Liver (tissue), 9 donors: ENCODE results near the gene COL4A4. TPM values are rescaled to one million over a fixed set of nuclear protein-coding genes. Genes with fewer than 3 reads are reported as not detected.

Experiments
- DNase-seq: peaks from one replicate; pipeline ENCODE4 v3.0.0-alpha.2; 2017; ENCODE audit warnings: low spot score
- H3K27ac ChIP-seq, 2 donors: one replicate each; pipeline ENCODE4 v1.7.0; 2013; ENCODE audit warnings: inconsistent platforms in 2 of 2, low read length in 2 of 2, control low read depth in 1 of 2, low read depth in 1 of 2, mild to moderate bottlenecking in 1 of 2
- H3K27me3 ChIP-seq, 4 donors: one replicate each; pipeline versions ENCODE4 v1.6.1 to v1.7.0; 2013; ENCODE audit warnings: low read length in 3 of 4, inconsistent platforms in 1 of 4, mild to moderate bottlenecking in 1 of 4, moderate library complexity in 1 of 4; ENCODE audit not compliant: control insufficient read depth in 4 of 4, insufficient read depth in 4 of 4
- H3K36me3 ChIP-seq, 4 donors: one replicate each; pipeline versions ENCODE4 v1.6.1 to v1.7.0; 2013; ENCODE audit warnings: low read length in 3 of 4, mild to moderate bottlenecking in 3 of 4, low read depth in 1 of 4, moderate library complexity in 1 of 4; ENCODE audit not compliant: control insufficient read depth in 4 of 4, insufficient read depth in 3 of 4
- H3K4me1 ChIP-seq, 4 donors: one replicate each; pipeline versions ENCODE4 v1.6.1 to v1.7.0; 2013; ENCODE audit warnings: low read length in 3 of 4, mild to moderate bottlenecking in 3 of 4, moderate library complexity in 1 of 4; ENCODE audit not compliant: control insufficient read depth in 4 of 4, insufficient read depth in 4 of 4
- H3K4me3 ChIP-seq, 3 donors: one replicate each; pipeline versions ENCODE4 v1.6.1 to v1.7.0; 2013; ENCODE audit warnings: low read length in 3 of 3, control low read depth in 1 of 3, low read depth in 1 of 3, mild to moderate bottlenecking in 1 of 3
- H3K9ac ChIP-seq, 2 donors: one replicate each; pipeline ENCODE4 v1.7.0; 2013; ENCODE audit warnings: low read length in 2 of 2, mild to moderate bottlenecking in 2 of 2, moderate library complexity in 2 of 2, control low read depth in 1 of 2, low read depth in 1 of 2
- H3K9me3 ChIP-seq, 4 donors: one replicate each; pipeline versions ENCODE4 v1.6.1 to v1.7.0; 2013; ENCODE audit warnings: low read length in 3 of 4; ENCODE audit not compliant: control insufficient read depth in 4 of 4
- ATF3 ChIP-seq: IDR thresholded peaks from 2 replicates; pipeline ENCODE4 v1.6.1; 2016; ENCODE audit warnings: antibody characterized with exemption
- CTCF ChIP-seq: fragments of 150-350 bp; IDR thresholded peaks from 2 replicates; pipeline ENCODE4 v1.5.1; 2017; ENCODE audit warnings: improper control_type of control experiment, low read depth, low read length; ENCODE audit not compliant: missing input control
- EGR1 ChIP-seq, 2 donors: IDR thresholded peaks; 2 replicates each; pipeline ENCODE4 v1.6.1; 2016 to 2018; ENCODE audit warnings: antibody characterized with exemption in 2 of 2, low read depth in 2 of 2
- FOXA1 ChIP-seq: IDR thresholded peaks from 2 replicates; pipeline ENCODE4 v1.6.1; 2016; ENCODE audit warnings: antibody characterized with exemption
- FOXA2 ChIP-seq: IDR thresholded peaks from 2 replicates; pipeline ENCODE4 v1.6.1; 2016; ENCODE audit warnings: antibody characterized with exemption
- GABPA ChIP-seq, 2 donors: IDR thresholded peaks in 1 of 2; conservative IDR thresholded peaks in 1 of 2; 2 replicates each; pipeline ENCODE4 v1.6.1; 2016; ENCODE audit warnings: antibody characterized with exemption in 2 of 2, mild to moderate bottlenecking in 1 of 2, moderate library complexity in 1 of 2
- HNF4A ChIP-seq, 2 donors: conservative IDR thresholded peaks; 2 replicates each; pipeline ENCODE4 v1.6.1; 2016; ENCODE audit warnings: antibody characterized with exemption in 2 of 2, mild to moderate bottlenecking in 2 of 2
- HNF4G ChIP-seq: IDR thresholded peaks from 2 replicates; pipeline ENCODE4 v1.6.1; 2016; ENCODE audit warnings: antibody characterized with exemption
- JUND ChIP-seq, 2 donors: IDR thresholded peaks; 2 replicates each; pipeline ENCODE4 v1.6.1; 2016; ENCODE audit warnings: antibody characterized with exemption in 2 of 2
- NR2F2 ChIP-seq: IDR thresholded peaks from 2 replicates; pipeline ENCODE4 v1.6.1; 2016; ENCODE audit warnings: antibody characterized with exemption
- RAD21 ChIP-seq, 2 donors: IDR thresholded peaks; 2 replicates each; pipeline ENCODE4 v1.6.1; 2016; ENCODE audit warnings: antibody characterized with exemption in 2 of 2, mild to moderate bottlenecking in 2 of 2
- RXRA ChIP-seq, 2 donors: IDR thresholded peaks; 2 replicates each; pipeline ENCODE4 v1.6.1; 2017 to 2018; ENCODE audit warnings: antibody characterized with exemption in 2 of 2, mild to moderate bottlenecking in 1 of 2
- SP1 ChIP-seq: IDR thresholded peaks from 2 replicates; pipeline ENCODE4 v1.6.1; 2018; ENCODE audit warnings: antibody characterized with exemption, mild to moderate bottlenecking
- TAF1 ChIP-seq: conservative IDR thresholded peaks from 2 replicates; pipeline ENCODE4 v1.6.1; 2016; ENCODE audit warnings: antibody characterized with exemption, mild to moderate bottlenecking
- YY1 ChIP-seq: IDR thresholded peaks from 2 replicates; pipeline ENCODE4 v1.6.1; 2016; ENCODE audit warnings: antibody characterized with exemption, mild to moderate bottlenecking
- ZBTB33 ChIP-seq: IDR thresholded peaks from 2 replicates; pipeline ENCODE4 v1.6.1; 2016; ENCODE audit warnings: antibody characterized with exemption
- WGBS: extraction: QIAGEN DNeasy Blood & Tissue Kit; methylation state at CpG from one replicate; pipeline ENCODE4 v1.1.7; 2013; 5-methylcytosine and 5-hydroxymethylcytosine counted together
- polyA plus RNA-seq, 2 donors: library from polyadenylated mRNA; stranded (reverse) in 1 of 2; unstranded in 1 of 2; fragments of 200-250 nt in 1 of 2; fragments of >200 nt in 1 of 2; fragmentation: Nextera tagmentation in 1 of 2; extraction: Ambion mirVana in 1 of 2; gene quantifications; one replicate each; pipeline versions ENCODE4 v1.2.1 to v1.2.3, GENCODE V29; 2013 to 2015
- total RNA-seq, 2 donors: library from RNA; depleted of rRNA; stranded (reverse); fragments of >200 nt; gene quantifications; one replicate each; pipeline ENCODE4 v1.2.3, GENCODE V29; 2014
- TF ChIP-seq, protein P1 (sequence below): IDR thresholded peaks from 2 replicates; pipeline ENCODE4 v1.6.1; 2016; ENCODE audit warnings: antibody characterized with exemption, mild to moderate bottlenecking
- TF ChIP-seq, protein P2 (sequence below): IDR thresholded peaks from 2 replicates; pipeline ENCODE4 v1.6.1; 2016; ENCODE audit warnings: antibody characterized with exemption
- donor health status: healthy.
- donor health status: healthy.
- donor health status: healthy.
- donor health status: healthy.
- donor health status: healthy.

COL4A4 gene
- total and polyA plus RNA-seq, 4 donors: 0.14 to 3.8 (median 0.82) TPM

DNA sequence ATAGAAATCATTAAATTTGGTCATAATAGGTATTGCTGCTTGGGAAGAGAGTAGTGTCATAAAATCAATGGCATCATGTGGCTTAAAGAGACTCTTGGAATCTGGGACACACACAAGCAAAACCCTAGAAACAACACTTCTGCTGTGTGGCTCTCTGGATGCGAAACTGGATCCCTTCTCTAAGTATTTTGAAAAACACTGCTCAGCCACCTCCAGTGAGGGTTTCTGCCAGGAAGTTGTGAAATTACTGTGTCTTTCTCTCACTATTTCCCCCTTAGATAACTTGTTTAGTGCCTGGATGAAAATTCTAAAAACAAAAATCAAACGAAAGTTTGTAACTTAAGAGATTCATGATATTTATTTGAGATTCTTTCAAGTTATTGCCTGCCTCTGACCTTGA lies 164.3 kb downstream of the COL4A4 start:
- TF ChIP-seq CTCF (no peak), ZBTB33 (no peak), GABPA (IDR thresholded peaks at IDR 0.05 in 1 of 2, conservative IDR thresholded peaks at IDR 0.05 in 1 of 2) (no peak), NR2F2 (no peak), EGR1 (IDR thresholded peaks at IDR 0.05; ENCODE audit: low read depth in 2 of 2) (no peak), SP1 (no peak), FOXA1 (no peak), ATF3 (no peak), YY1 (no peak), HNF4G (no peak), FOXA2 (no peak), JUND (IDR thresholded peaks at IDR 0.05) (no peak), TAF1 (no peak), RXRA (IDR thresholded peaks at IDR 0.05) (no peak), HNF4A (conservative IDR thresholded peaks at IDR 0.05) (no peak), RAD21 (IDR thresholded peaks at IDR 0.05) (no peak)
- TF ChIP-seq, protein P1, sequence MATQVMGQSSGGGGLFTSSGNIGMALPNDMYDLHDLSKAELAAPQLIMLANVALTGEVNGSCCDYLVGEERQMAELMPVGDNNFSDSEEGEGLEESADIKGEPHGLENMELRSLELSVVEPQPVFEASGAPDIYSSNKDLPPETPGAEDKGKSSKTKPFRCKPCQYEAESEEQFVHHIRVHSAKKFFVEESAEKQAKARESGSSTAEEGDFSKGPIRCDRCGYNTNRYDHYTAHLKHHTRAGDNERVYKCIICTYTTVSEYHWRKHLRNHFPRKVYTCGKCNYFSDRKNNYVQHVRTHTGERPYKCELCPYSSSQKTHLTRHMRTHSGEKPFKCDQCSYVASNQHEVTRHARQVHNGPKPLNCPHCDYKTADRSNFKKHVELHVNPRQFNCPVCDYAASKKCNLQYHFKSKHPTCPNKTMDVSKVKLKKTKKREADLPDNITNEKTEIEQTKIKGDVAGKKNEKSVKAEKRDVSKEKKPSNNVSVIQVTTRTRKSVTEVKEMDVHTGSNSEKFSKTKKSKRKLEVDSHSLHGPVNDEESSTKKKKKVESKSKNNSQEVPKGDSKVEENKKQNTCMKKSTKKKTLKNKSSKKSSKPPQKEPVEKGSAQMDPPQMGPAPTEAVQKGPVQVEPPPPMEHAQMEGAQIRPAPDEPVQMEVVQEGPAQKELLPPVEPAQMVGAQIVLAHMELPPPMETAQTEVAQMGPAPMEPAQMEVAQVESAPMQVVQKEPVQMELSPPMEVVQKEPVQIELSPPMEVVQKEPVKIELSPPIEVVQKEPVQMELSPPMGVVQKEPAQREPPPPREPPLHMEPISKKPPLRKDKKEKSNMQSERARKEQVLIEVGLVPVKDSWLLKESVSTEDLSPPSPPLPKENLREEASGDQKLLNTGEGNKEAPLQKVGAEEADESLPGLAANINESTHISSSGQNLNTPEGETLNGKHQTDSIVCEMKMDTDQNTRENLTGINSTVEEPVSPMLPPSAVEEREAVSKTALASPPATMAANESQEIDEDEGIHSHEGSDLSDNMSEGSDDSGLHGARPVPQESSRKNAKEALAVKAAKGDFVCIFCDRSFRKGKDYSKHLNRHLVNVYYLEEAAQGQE: no peak
- TF ChIP-seq, protein P2, sequence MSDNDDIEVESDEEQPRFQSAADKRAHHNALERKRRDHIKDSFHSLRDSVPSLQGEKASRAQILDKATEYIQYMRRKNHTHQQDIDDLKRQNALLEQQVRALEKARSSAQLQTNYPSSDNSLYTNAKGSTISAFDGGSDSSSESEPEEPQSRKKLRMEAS: no peak
- WGBS: 84% methylated on average over 2 of the region's 2 CpGs
- Histone ChIP-seq H3K4me1 (no peaks in the 10 kb centered on the region), H3K9me3 (no peaks in the 10 kb centered on the region), H3K4me3 (no peak overlapping the region), H3K36me3 (peaks cover 0 to 3% (median 0%) of the 10 kb centered on the region in 4 donors), H3K9ac (no peak overlapping the region), H3K27ac (no peak overlapping the region), H3K27me3 (no peaks in the 10 kb centered on the region)
- DNase-seq: no peak
